Peyer's patch (tissue), 4 donors: ENCODE data around the gene SLC28A1.
"Not testable (repeated sequence)": the region's sequence is repeated elsewhere in the genome, so short reads cannot be mapped to it uniquely, and the experiment has no call there.

Source experiments
- CTCF ChIP-seq, 6 experiments: fragments of 450-650 bp in 4 of 6; fragments of 200-600 bp in 2 of 6; sonication (generic) in 1 of 6; IDR thresholded peaks; one replicate each; pipeline ENCODE4 v1.5.1; 2017 to 2019; ENCODE audit warnings: antibody characterized with exemption in 6 of 6, mild to moderate bottlenecking in 3 of 6, moderate library complexity in 1 of 6
- POLR2A ChIP-seq, 2 donors: fragments of 450-650 bp; IDR thresholded peaks; one replicate each; pipeline ENCODE4 v1.5.1; 2017; ENCODE audit warnings: antibody characterized with exemption in 2 of 2, mild to moderate bottlenecking in 2 of 2, moderate library complexity in 2 of 2

GRCh38 chr15:84845631-84846030 is 38.8 kb upstream of the SLC28A1 start:
- TF ChIP-seq CTCF (IDR thresholded peaks at IDR 0.05) = peak in 5 of 6 experiments; percentile 60 to 79 (median 76)
- TF ChIP-seq POLR2A (IDR thresholded peaks at IDR 0.05) = not testable (repeated sequence)
